Measurements from ENCODE around the gene PTPN6. TPM values are rescaled to one million over a fixed set of nuclear protein-coding genes. Genes with fewer than 3 reads are reported as not detected.

The PTPN6 gene
- polyA plus RNA-seq, 1 donor from 2014 or later: not detected

- Histone ChIP-seq H3K36me3 (ENCODE audit: insufficient read depth, low read length) (no peaks in the 10 kb centered on the region), H3K4me2 (ENCODE audit: low read length) (no peak overlapping the region), H3K4me3 (ENCODE audit: low read length) (no peak overlapping the region), H3K79me2 (replicated peaks; ENCODE audit: insufficient read depth, low read length) (no peaks in the 10 kb centered on the region), H4K20me1 (ENCODE audit: insufficient read depth) (no peaks in the 10 kb centered on the region), H3K9ac (ENCODE audit: low read length) (no peak overlapping the region), H3K9me2 (ENCODE audit: insufficient read depth, low read length) (no peaks in the 10 kb centered on the region), H3K9me3 (ENCODE audit: low read length) (no peaks in the 10 kb centered on the region), H3K27me3 (ENCODE audit: insufficient read depth, low read depth, low read length) (no peaks in the 10 kb centered on the region), H3K27ac (ENCODE audit: low read length) (no peak overlapping the region), H3F3A (ENCODE audit: insufficient read depth, low read length, poor library complexity, severe bottlenecking) (peaks cover under 1% of the 10 kb centered on the region), H2AFZ (ENCODE audit: low read depth, low read length) (no peak overlapping the region)
- no peak for TF ChIP-seq RAD21 (conservative IDR thresholded peaks at IDR 0.05)
- TF ChIP-seq MXI1 (conservative IDR thresholded peaks at IDR 0.05; ENCODE audit: poor library complexity, severe bottlenecking): no peak
- TF ChIP-seq EP300 (conservative IDR thresholded peaks at IDR 0.05; ENCODE audit: poor library complexity, severe bottlenecking): no peak
- TF ChIP-seq CTCF (IDR thresholded peaks at IDR 0.05; ENCODE audit: poor library complexity, severe bottlenecking): no peak
- no peak for TF ChIP-seq TAF1 (IDR thresholded peaks at IDR 0.05; ENCODE audit: low read depth)
- no peak for TF ChIP-seq EZH2 (IDR thresholded peaks at IDR 0.05; ENCODE audit: borderline replicate concordance, insufficient read depth, low read length, poor library complexity, severe bottlenecking)
- TF ChIP-seq POLR2AphosphoS5 (IDR thresholded peaks at IDR 0.05): no peak
- TF ChIP-seq REST (IDR thresholded peaks at IDR 0.05; ENCODE audit: borderline replicate concordance): no peak
- TF ChIP-seq SMC3 (conservative IDR thresholded peaks at IDR 0.05; ENCODE audit: poor library complexity): no peak
Observed at GRCh38 chr12:6947615-6948014, 3.5 kb upstream of the PTPN6 start.

GRCh38 chr12:6948873-6949594 is 2.1 kb upstream of the PTPN6 start:
- no peaks in the 10 kb centered on the region for H3K9me3 ChIP-seq (ENCODE audit: low read length)
- TF ChIP-seq SMC3 (conservative IDR thresholded peaks at IDR 0.05; ENCODE audit: poor library complexity): no peak
- TF ChIP-seq CTCF (IDR thresholded peaks at IDR 0.05; ENCODE audit: poor library complexity, severe bottlenecking): no peak
- TF ChIP-seq REST (IDR thresholded peaks at IDR 0.05; ENCODE audit: borderline replicate concordance): no peak
- TF ChIP-seq RAD21 (conservative IDR thresholded peaks at IDR 0.05): no peak
- TF ChIP-seq EZH2 (IDR thresholded peaks at IDR 0.05; ENCODE audit: borderline replicate concordance, insufficient read depth, low read length, poor library complexity, severe bottlenecking): no peak
- TF ChIP-seq EP300 (conservative IDR thresholded peaks at IDR 0.05; ENCODE audit: poor library complexity, severe bottlenecking): no peak
- no peak for TF ChIP-seq MXI1 (conservative IDR thresholded peaks at IDR 0.05; ENCODE audit: poor library complexity, severe bottlenecking)
- no peak for TF ChIP-seq TAF1 (IDR thresholded peaks at IDR 0.05; ENCODE audit: low read depth)
- no peak for TF ChIP-seq POLR2AphosphoS5 (IDR thresholded peaks at IDR 0.05)
- no peak overlapping the region for H2AFZ ChIP-seq (ENCODE audit: low read depth, low read length)
- no peaks in the 10 kb centered on the region for H4K20me1 ChIP-seq (ENCODE audit: insufficient read depth)
- no peak overlapping the region for H3K27ac ChIP-seq (ENCODE audit: low read length)
- no peak overlapping the region for H3K4me2 ChIP-seq (ENCODE audit: low read length)
- no peak overlapping the region for H3K9ac ChIP-seq (ENCODE audit: low read length)
- H3K27me3 ChIP-seq (ENCODE audit: insufficient read depth, low read depth, low read length): no peaks in the 10 kb centered on the region
- H3F3A ChIP-seq (ENCODE audit: insufficient read depth, low read length, poor library complexity, severe bottlenecking): no peaks in the 10 kb centered on the region
- no peak overlapping the region for H3K4me3 ChIP-seq (ENCODE audit: low read length)
- no peaks in the 10 kb centered on the region for H3K79me2 ChIP-seq (replicated peaks; ENCODE audit: insufficient read depth, low read length)
- no peaks in the 10 kb centered on the region for H3K9me2 ChIP-seq (ENCODE audit: insufficient read depth, low read length)
- H3K36me3 ChIP-seq (ENCODE audit: insufficient read depth, low read length): no peaks in the 10 kb centered on the region
